HK-2 (cell line): ENCODE results near the gene PRICKLE2.

ENCODE experiments used
- DNase-seq: peaks from one replicate; pipeline ENCODE4 v3.0.0-alpha.2; 2018; ENCODE audit not compliant: unreplicated experiment

PRICKLE2 gene

GRCh38 chr3:64224826-64225610, at the start of gene PRICKLE2:
Gene PRICKLE2, minus strand, starts transcription at chr3:64225466. Its CDS starts 26,539 bp downstream, at chr3:64198927.
- peak; percentile 19 for DNase-seq

DNA sequence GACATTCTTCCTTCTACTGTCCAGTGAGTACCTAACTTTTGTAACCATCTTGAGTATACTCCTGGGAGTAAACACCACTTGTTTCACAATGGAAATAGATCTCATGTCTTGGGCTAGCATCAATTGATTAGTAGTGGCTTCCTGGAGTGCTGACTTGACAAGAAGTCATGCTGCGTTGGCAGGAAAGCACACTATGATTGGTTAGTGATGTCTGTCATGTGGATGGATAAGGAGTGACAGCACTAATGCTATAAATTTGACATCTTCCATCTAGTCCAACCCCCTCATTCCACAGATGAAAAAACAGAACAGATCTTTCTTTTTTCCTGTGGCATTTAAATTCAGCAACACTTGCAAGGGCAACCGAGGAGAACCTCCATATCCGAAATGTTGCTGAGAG, 47.6 kb upstream of the PRICKLE2 start:
- no peak for DNase-seq

- DNase-seq = no peak
These were observed 47.0 kb upstream of the PRICKLE2 start for GRCh38 chr3:64272271-64272670.

GRCh38 chr3:64271631-64272030, 46.4 kb upstream of the PRICKLE2 start:
- DNase-seq = no peak

DNA sequence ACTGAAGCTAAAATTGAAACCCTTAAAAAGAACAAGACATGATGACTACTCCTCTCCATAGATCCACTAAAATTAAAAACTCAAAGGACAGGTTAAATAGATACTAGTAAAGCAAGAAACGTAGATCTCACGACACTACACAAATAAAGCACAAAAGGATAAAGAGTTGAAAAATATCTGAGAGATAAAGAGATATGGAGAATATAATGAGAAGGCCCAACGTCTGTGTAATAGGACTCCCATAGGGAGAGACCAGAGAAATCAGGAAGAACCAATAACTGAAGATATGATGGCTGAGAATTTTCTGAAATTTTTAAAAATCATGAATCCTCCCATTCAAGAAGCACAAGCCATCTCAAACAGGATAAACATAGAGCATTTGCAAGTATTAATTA, 45.6 kb upstream of the PRICKLE2 start:
- DNase-seq = no peak

GRCh38 chr3:64270142-64270865, 45.0 kb upstream of the PRICKLE2 start:
- no peak for DNase-seq

- DNase-seq = no peak
These were observed 43.7 kb upstream of the PRICKLE2 start for GRCh38 chr3:64268926-64269325.

GRCh38 chr3:64267721-64268604, 42.7 kb upstream of the PRICKLE2 start:
- DNase-seq = peak; percentile 57

DNA sequence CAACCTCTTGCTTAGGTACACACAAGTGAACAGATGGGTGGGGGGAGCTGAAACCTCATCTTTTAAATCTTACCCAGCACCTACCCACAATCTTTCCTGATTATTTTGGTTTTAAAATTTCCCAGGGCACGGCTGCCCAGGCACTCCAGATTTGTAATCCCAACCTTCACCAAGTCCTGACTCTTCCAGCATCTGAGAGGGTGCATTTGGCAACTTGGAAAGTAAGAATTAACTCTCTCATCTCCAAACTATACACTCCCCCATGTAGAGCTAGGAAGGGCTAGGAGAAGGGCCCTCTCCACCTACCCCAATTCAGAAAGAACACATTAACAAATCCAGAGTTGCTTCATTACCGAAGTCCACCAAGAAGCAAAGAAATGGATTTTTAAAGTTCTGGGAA, 41.7 kb upstream of the PRICKLE2 start:
- no peak for DNase-seq

DNA sequence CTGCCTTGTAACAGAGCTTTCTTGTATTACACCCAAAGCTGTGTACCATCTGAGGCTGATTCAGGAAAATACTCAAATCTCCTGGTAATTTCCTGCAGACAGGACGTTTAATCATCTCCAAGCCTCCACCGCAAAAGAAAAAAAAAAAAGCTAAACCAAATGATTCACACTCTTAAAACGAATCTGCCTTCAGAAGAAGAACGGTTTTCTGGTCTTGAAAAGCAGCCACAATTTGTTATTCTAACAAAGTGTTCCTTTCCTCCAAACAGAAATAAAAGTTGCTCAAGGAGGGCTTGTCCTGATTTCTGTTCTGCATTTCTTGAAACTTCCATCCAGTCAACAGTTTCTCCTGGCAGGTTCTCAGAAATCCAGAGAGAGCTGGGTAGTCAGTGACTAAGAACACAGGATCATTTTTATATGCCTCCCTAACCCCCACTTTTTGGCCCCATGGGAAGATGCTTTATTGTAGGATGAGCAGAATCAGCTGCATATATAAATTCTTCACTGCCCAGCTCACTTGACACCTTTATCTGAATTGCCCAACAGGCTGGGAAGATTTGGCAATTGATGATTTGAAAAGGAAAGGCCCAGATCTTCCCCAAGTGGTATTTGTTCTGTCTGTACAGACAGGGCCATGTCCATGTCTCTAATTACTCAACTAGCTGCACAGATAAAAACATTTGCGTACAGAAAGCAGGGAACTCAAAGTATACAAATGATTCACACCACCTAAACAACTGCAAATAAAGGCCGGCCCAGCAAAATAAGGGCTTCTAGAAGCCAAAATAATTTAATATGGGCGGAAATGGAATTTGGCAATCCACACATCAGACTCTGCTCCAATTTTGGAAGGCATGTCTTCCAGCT, 41.0 kb upstream of the PRICKLE2 start:
- peak; percentile 37 for DNase-seq

DNA sequence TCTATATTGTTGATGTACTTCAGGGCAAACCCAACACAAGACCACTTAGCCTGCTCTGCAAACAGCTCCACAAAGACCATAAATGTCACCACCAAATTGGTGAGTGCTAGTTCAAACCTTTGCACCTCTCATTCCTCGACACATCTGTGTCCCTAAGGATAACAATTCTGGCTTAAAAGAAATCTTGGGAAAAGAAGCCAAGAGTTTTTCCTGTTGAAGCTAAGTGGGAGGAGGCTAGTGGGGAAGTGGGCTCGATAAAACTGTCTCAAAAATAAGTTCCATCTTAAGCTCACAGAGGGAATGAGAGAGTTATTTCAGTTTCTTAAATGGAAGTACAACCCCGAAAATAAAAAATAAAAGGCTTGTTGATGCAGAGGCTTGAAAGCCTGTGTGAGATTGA, 40.4 kb upstream of the PRICKLE2 start:
- no peak for DNase-seq

DNA sequence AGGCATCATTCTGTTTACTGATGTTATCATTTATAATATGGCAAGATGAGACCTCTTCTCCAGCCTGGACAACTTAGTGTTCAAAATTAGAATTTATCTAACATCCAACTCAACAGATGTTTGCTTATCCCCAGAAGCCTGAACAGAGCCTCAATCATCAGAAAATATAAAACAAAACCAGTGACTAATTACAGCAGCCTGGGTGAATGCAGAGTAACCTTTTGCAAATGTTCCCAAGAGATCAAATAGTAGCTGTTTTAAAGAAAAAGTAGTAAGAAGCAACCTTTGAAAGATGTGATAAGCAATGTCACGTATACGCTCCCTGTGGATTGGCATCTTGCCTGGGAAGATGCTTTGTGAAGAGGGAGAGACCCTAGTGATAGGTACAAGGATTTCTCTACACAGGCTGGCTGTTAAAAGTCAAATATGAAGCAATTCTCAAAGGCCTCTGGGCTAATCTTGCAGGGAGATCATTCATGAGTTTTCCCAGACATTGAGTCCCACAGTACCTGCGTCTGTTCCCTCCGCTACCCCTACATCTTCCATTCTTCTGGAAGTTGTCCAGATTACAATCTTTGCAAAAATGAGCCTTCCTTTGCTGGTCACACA, 39.3 kb upstream of the PRICKLE2 start:
- no peak for DNase-seq

DNA sequence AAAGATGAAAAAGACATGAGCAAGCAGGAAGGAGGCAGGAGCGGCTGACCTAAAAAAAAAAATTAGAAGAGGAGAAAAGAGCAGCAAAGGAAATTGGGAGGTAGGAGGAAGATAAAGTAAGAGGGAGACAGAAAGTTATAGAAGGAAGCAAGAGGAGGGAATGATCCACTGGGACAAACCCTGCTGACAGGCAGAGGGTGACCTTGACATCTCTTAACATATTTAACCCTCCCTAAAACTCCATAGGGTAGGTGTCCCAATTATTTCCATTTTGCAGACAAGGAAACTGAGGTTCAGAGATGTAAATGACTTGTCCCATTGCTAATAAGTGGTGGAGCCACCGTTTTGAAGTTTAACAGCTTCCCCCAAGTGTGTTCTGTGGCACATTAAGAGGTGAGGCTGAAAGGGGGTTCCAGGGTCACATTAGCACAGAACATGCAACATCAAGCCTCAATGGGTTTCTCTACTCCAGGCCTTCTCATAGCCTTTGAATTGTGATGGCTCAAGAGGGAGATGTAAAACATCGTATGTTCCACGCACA, 37.4 kb upstream of the PRICKLE2 start:
- no peak for DNase-seq

DNA sequence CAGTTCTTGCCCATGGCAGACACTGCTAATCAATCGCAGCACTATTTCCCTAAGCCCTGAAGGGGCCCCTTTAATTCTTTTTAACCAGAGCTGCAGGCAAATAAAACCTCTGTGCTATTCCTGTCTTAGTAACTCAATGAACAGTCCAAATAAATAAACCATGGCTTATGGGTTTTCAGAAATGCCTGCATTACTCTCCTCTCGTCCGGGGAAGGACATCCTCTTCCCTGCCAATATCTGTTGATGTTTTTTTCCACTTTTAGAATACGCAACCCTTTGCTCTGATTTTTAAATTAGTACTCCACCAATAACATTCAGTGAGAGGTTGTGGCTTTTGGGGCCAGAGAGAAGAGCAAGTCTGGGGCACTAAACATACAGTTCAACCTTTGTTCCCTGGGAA, 35.2 kb upstream of the PRICKLE2 start:
- no peak for DNase-seq

GRCh38 chr3:64259636-64260035, 34.4 kb upstream of the PRICKLE2 start:
- DNase-seq = no peak

DNA sequence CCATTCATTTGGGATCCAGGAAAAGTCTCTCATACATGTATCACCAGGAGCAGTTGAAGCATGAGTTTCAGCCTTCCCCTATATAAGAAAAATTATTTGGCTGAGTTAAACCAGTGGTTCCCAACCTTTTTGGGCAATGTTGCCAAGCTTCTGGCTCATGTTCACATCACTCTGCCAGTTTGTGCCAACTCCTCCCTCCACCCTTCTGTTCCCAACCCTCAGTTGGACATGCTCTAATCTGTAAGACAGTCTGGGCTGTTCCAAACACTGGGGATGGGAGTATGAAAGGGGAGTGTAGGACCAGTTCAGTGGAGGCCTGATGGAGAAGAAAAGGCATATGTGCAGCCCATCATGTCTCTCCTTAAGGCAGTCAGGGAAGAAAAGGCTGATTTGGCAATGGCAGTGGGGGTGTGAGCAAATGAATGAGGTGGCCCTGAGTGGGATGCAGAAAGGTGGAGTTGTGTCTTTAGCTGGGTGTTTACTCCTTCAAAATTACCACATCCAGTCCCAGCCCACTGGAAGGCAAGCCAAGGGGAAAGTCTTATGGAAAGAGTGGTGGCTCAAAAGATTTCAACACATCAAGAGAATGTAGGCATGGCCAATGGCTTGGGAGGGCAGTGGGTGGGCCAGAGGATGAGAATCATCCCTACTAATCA, 32.0 kb upstream of the PRICKLE2 start:
- DNase-seq = no peak

DNA sequence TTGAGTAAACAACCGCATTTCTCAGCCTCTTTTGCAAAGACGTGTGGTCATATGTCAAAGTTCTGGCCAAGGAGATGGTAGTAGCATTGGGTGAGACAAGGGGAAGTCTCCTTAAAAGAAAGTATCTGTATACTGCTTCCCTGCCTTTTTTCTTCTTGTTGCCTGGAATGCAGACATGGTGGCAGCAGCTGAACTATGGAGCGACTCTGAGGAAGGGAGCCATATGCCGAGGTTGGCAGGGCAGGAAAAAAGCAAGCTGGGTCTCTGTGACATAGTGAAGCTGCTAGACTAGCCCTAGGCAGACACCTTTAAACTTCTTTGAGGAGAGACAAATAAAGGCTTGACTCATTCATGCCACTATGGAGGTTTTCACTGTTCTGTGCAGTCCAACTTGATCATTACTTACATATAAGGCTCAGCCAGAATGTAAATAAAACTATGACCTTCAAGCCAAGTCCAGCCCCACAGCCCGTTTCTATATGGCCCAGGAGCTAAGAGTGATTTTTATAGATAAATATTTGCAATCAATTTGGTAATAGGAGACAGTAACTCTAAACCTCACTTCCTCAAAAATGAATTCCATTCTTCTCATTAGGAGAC, 30.6 kb upstream of the PRICKLE2 start:
- DNase-seq = no peak

- no peak for DNase-seq
These were observed 29.2 kb upstream of the PRICKLE2 start for GRCh38 chr3:64254443-64254842.

- no peak for DNase-seq
These were observed 28.4 kb upstream of the PRICKLE2 start for GRCh38 chr3:64253689-64254088.

DNA sequence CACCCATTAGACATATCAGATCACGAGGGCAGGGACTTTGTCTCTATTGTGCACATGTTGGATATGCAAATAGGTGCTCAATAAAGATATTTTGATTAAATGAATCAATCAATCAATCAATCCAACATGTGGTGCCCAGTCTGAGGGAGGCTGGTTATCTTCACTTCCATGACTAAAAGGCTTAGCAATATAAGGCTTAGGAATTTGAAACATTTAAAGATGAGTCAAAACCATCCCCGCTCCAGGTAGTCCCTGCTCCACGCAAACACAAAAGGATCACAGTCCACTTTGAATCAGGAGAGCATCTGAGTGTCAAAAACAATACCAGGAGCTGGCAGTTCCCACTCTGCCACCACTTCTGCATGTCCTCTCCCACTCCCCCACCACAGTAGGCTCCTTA, 25.8 kb upstream of the PRICKLE2 start:
- no peak for DNase-seq
